Measurements from ENCODE around the gene MMP19.
A peak's percentile ranks its signal among the peaks of the same experiment; 100 is the strongest.
"Not testable (repeated sequence)": the region's sequence is repeated elsewhere in the genome, so short reads cannot be mapped to it uniquely, and the experiment has no call there.

Gene MMP19, protein sequence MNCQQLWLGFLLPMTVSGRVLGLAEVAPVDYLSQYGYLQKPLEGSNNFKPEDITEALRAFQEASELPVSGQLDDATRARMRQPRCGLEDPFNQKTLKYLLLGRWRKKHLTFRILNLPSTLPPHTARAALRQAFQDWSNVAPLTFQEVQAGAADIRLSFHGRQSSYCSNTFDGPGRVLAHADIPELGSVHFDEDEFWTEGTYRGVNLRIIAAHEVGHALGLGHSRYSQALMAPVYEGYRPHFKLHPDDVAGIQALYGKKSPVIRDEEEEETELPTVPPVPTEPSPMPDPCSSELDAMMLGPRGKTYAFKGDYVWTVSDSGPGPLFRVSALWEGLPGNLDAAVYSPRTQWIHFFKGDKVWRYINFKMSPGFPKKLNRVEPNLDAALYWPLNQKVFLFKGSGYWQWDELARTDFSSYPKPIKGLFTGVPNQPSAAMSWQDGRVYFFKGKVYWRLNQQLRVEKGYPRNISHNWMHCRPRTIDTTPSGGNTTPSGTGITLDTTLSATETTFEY

GRCh38 chr12:55842681-55843429, at the start of gene MMP19:
Gene MMP19, minus strand, starts transcription at chr12:55842936. Its CDS starts 106 bp downstream, at chr12:55842830.
- Histone ChIP-seq H3K36me3 (ENCODE audit: control insufficient read depth in 5 of 5, insufficient read depth in 5 of 5, low read length in 5 of 5) (peaks cover 0 to 25% (median 17%) of the 10 kb centered on the region in 5 donors), H3K4me1 (ENCODE audit: control insufficient read depth in 5 of 5, insufficient read depth in 5 of 5, low read length in 5 of 5) (peaks cover 13 to 67% (median 53%) of the 10 kb centered on the region in 5 donors), H3K27ac (ENCODE audit: low read depth, low read length) (peak within 1 kb of the TSS; percentile 84), H3K4me3 (ENCODE audit: low read depth in 1 of 5, low read length in 5 of 5) (peak within 1 kb of the TSS; percentile 76 to 95 (median 84)), H3K9me3 (ENCODE audit: control insufficient read depth in 5 of 5, low read length in 5 of 5) (no peaks in the 10 kb centered on the region), H3K27me3 (ENCODE audit: control insufficient read depth in 5 of 5, insufficient read depth in 4 of 5, low read length in 5 of 5) (peaks cover 0 to 2% (median 0%) of the 10 kb centered on the region in 5 donors), H3K9ac (ENCODE audit: low read length in 5 of 5) (peak within 1 kb of the TSS; percentile 73 to 94 (median 85))

DNA sequence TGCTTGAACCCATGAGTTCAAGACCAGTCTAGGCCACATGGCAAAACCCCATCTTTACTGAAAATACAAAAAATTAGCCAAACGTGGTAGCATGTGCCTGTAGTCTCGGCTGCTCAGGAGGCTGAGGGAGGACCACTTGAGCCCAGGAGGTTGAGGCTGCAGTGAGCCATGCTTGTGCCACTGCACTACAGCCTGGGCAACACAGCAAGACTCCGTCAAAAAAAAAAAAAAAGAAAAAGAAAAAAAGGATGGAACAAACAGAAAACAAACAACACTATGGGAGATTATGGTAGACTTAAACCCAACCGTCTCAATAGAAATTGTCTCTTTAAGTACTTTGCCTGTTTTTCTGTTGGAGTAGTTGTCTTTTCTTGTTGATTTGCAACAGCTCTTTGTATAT, 48.6 kb upstream of the MMP19 start:
- H3K27ac ChIP-seq (ENCODE audit: low read depth, low read length), result no peak overlapping the region
- H3K4me3 ChIP-seq (ENCODE audit: low read depth in 1 of 5, low read length in 5 of 5), result no peak overlapping the region
- no peaks in the 10 kb centered on the region for H3K9me3 ChIP-seq (ENCODE audit: control insufficient read depth in 5 of 5, low read length in 5 of 5)
- no peaks in the 10 kb centered on the region for H3K4me1 ChIP-seq (ENCODE audit: control insufficient read depth in 5 of 5, insufficient read depth in 5 of 5, low read length in 5 of 5)
- no peaks in the 10 kb centered on the region for H3K36me3 ChIP-seq (ENCODE audit: control insufficient read depth in 5 of 5, insufficient read depth in 5 of 5, low read length in 5 of 5)
- H3K9ac ChIP-seq (ENCODE audit: low read length in 5 of 5), result no peak overlapping the region
- no peaks in the 10 kb centered on the region for H3K27me3 ChIP-seq (ENCODE audit: control insufficient read depth in 5 of 5, insufficient read depth in 4 of 5, low read length in 5 of 5)

- Histone ChIP-seq H3K36me3 (ENCODE audit: control insufficient read depth in 5 of 5, insufficient read depth in 5 of 5, low read length in 5 of 5) (no peaks in the 10 kb centered on the region), H3K9ac (ENCODE audit: low read length in 5 of 5) (no peak overlapping the region), H3K9me3 (ENCODE audit: control insufficient read depth in 5 of 5, low read length in 5 of 5) (no peaks in the 10 kb centered on the region), H3K27me3 (ENCODE audit: control insufficient read depth in 5 of 5, insufficient read depth in 4 of 5, low read length in 5 of 5) (no peaks in the 10 kb centered on the region), H3K4me1 (ENCODE audit: control insufficient read depth in 5 of 5, insufficient read depth in 5 of 5, low read length in 5 of 5) (no peaks in the 10 kb centered on the region), H3K4me3 (ENCODE audit: low read depth in 1 of 5, low read length in 5 of 5) (no peak overlapping the region), H3K27ac (ENCODE audit: low read depth, low read length) (no peak overlapping the region)
Measured at GRCh38 chr12:55885113-55885512, 42.4 kb upstream of the MMP19 start.

DNA sequence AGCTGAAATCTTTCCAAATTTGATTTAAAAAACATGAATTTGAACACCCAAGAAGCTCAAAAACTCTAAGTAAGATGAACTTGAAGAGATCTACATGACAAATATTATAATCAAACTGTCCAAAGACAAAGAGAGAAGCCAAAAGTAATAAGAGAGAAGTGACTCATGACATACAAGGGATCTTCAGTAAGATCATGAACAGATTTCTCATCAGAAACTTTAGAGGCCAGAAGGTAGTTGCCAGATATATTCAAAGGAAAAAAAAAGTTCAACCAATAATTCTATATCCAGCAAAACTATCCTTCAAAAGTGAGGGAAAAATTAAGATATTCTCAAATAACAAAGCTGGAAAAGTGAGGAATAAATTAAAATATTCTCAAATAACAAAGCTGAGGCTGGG, 35.1 kb upstream of the MMP19 start:
- H3K4me3 ChIP-seq (ENCODE audit: low read depth in 1 of 5, low read length in 5 of 5), result no peak overlapping the region
- H3K9ac ChIP-seq (ENCODE audit: low read length in 5 of 5), result no peak overlapping the region
- no peaks in the 10 kb centered on the region for H3K4me1 ChIP-seq (ENCODE audit: control insufficient read depth in 5 of 5, insufficient read depth in 5 of 5, low read length in 5 of 5)
- peaks cover 0 to 3% (median 0%) of the 10 kb centered on the region in 5 donors for H3K9me3 ChIP-seq (ENCODE audit: control insufficient read depth in 5 of 5, low read length in 5 of 5)
- no peaks in the 10 kb centered on the region for H3K36me3 ChIP-seq (ENCODE audit: control insufficient read depth in 5 of 5, insufficient read depth in 5 of 5, low read length in 5 of 5)
- no peaks in the 10 kb centered on the region for H3K27me3 ChIP-seq (ENCODE audit: control insufficient read depth in 5 of 5, insufficient read depth in 4 of 5, low read length in 5 of 5)
- H3K27ac ChIP-seq (ENCODE audit: low read depth, low read length), result no peak overlapping the region

- H3K9me3 ChIP-seq (ENCODE audit: control insufficient read depth in 5 of 5, low read length in 5 of 5), result peaks cover 0 to 3% (median 0%) of the 10 kb centered on the region in 5 donors
- no peaks in the 10 kb centered on the region for H3K27me3 ChIP-seq (ENCODE audit: control insufficient read depth in 5 of 5, insufficient read depth in 4 of 5, low read length in 5 of 5)
- no peak overlapping the region for H3K27ac ChIP-seq (ENCODE audit: low read depth, low read length)
- no peaks in the 10 kb centered on the region for H3K36me3 ChIP-seq (ENCODE audit: control insufficient read depth in 5 of 5, insufficient read depth in 5 of 5, low read length in 5 of 5)
- no peak overlapping the region for H3K4me3 ChIP-seq (ENCODE audit: low read depth in 1 of 5, low read length in 5 of 5)
- no peaks in the 10 kb centered on the region for H3K4me1 ChIP-seq (ENCODE audit: control insufficient read depth in 5 of 5, insufficient read depth in 5 of 5, low read length in 5 of 5)
- no peak overlapping the region for H3K9ac ChIP-seq (ENCODE audit: low read length in 5 of 5)
Measured at GRCh38 chr12:55875704-55876467, 33.1 kb upstream of the MMP19 start.

DNA sequence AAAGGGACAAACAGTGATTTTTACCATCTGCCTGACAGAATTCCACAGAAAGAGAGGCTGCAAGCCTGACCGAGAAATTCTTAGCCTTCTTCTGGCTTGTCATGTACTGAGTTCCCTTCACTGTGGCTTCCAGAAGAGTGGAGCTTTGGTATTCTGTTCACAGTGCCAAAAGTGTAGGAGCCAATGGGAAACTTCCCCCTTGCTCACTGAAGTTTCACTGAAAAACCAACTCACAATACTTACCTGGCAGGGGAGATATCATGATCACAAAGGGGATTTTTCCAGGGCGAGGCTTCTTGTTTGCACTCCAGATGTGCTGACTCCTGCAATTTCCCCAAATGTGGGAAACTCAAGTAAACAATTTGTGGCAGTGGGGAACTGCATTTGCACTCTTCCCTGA, 31.7 kb upstream of the MMP19 start:
- Histone ChIP-seq H3K9ac (ENCODE audit: low read length in 5 of 5) (no peak overlapping the region), H3K9me3 (ENCODE audit: control insufficient read depth in 5 of 5, low read length in 5 of 5) (peaks cover 0 to 3% (median 0%) of the 10 kb centered on the region in 5 donors), H3K4me1 (ENCODE audit: control insufficient read depth in 5 of 5, insufficient read depth in 5 of 5, low read length in 5 of 5) (no peaks in the 10 kb centered on the region), H3K27ac (ENCODE audit: low read depth, low read length) (no peak overlapping the region), H3K4me3 (ENCODE audit: low read depth in 1 of 5, low read length in 5 of 5) (no peak overlapping the region), H3K36me3 (ENCODE audit: control insufficient read depth in 5 of 5, insufficient read depth in 5 of 5, low read length in 5 of 5) (no peaks in the 10 kb centered on the region), H3K27me3 (ENCODE audit: control insufficient read depth in 5 of 5, insufficient read depth in 4 of 5, low read length in 5 of 5) (no peaks in the 10 kb centered on the region)

DNA sequence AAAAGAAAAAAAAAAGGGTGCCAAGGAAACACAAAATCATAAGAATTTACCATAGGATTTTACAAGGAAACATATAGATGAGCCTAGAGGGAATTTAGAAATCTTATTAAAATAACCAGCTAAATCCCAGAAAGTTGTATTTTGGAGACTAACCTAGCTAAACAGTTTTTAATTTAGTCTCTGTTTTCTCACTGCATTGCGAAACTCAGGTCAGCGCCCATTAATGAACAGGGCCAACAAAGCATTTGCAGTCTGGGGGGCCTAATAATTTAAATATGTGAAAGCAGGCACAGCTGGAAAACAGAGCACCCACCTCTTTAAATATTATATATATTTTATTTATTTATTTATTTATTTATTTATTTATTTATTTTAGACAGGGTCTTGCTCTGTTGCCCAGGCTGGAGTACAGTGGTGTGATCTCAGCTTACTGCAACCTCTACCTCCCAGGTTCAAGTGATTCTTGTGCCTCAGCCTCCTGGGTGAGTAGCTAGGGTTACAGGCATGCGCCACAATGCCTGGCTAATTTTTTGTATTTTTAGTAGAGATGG, 23.8 kb upstream of the MMP19 start:
- H3K36me3 ChIP-seq (ENCODE audit: control insufficient read depth in 5 of 5, insufficient read depth in 5 of 5, low read length in 5 of 5); H3K27ac ChIP-seq (ENCODE audit: low read depth, low read length): not testable (repeated sequence)

GRCh38 chr12:55865327-55865726, 22.6 kb upstream of the MMP19 start:
- H3K4me1 ChIP-seq (ENCODE audit: control insufficient read depth in 5 of 5, insufficient read depth in 5 of 5, low read length in 5 of 5), result no peaks in the 10 kb centered on the region
- peaks cover 0 to 5% (median 4%) of the 10 kb centered on the region in 5 donors for H3K9me3 ChIP-seq (ENCODE audit: control insufficient read depth in 5 of 5, low read length in 5 of 5)
- no peak overlapping the region for H3K4me3 ChIP-seq (ENCODE audit: low read depth in 1 of 5, low read length in 5 of 5)
- H3K9ac ChIP-seq (ENCODE audit: low read length in 5 of 5), result no peak overlapping the region
- no peaks in the 10 kb centered on the region for H3K27me3 ChIP-seq (ENCODE audit: control insufficient read depth in 5 of 5, insufficient read depth in 4 of 5, low read length in 5 of 5)
- H3K36me3 ChIP-seq (ENCODE audit: control insufficient read depth in 5 of 5, insufficient read depth in 5 of 5, low read length in 5 of 5), result no peaks in the 10 kb centered on the region
- no peak overlapping the region for H3K27ac ChIP-seq (ENCODE audit: low read depth, low read length)

More for the DNA sequence above, 23.8 kb upstream of the MMP19 start:
- not testable (repeated sequence) for H3K4me3 ChIP-seq (ENCODE audit: low read depth in 1 of 5, low read length in 5 of 5); H3K9ac ChIP-seq (ENCODE audit: low read length in 5 of 5); H3K4me1 ChIP-seq (ENCODE audit: control insufficient read depth in 5 of 5, insufficient read depth in 5 of 5, low read length in 5 of 5); H3K27me3 ChIP-seq (ENCODE audit: control insufficient read depth in 5 of 5, insufficient read depth in 4 of 5, low read length in 5 of 5); H3K9me3 ChIP-seq (ENCODE audit: control insufficient read depth in 5 of 5, low read length in 5 of 5)

DNA sequence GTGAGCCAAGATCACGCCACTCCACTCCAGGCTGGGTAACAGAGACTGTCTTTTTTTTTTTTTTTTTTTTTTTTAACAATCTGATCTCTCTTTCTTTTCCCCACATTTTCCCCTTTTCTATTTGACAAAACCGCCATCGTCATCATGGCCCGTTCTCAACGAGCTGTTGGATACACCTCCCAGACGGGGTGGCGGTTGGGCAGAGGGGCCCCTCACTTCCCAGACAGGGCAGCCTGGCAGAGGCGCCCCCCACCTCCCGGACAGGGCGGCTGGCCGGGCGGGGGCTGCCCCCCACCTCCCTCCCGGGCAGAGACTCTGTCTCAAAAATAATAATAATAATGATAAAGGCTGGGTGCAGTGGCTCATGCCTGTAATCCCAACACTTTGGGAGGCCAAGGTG, 20.2 kb upstream of the MMP19 start:
- H3K36me3 ChIP-seq (ENCODE audit: control insufficient read depth in 5 of 5, insufficient read depth in 5 of 5, low read length in 5 of 5); H3K9me3 ChIP-seq (ENCODE audit: control insufficient read depth in 5 of 5, low read length in 5 of 5); H3K27me3 ChIP-seq (ENCODE audit: control insufficient read depth in 5 of 5, insufficient read depth in 4 of 5, low read length in 5 of 5); H3K4me3 ChIP-seq (ENCODE audit: low read depth in 1 of 5, low read length in 5 of 5); H3K27ac ChIP-seq (ENCODE audit: low read depth, low read length); H3K9ac ChIP-seq (ENCODE audit: low read length in 5 of 5); H3K4me1 ChIP-seq (ENCODE audit: control insufficient read depth in 5 of 5, insufficient read depth in 5 of 5, low read length in 5 of 5): not testable (repeated sequence)
